ENCODE data around the gene BSDC1. TPM values are rescaled to one million over a fixed set of nuclear protein-coding genes. Genes with fewer than 3 reads are reported as not detected.

Gene BSDC1
- total and polyA plus RNA-seq, 2 of the 13 experiments (the other 11 are each of a cell fraction or from before 2014, with no cell fraction given): 40.3 to 64.2 TPM

- TF ChIP-seq CSRNP2 (CRISPR knock-in tag; conservative IDR thresholded peaks at IDR 0.05; ENCODE audit: low read depth): no peak
- no peak for TF ChIP-seq MYNN (CRISPR knock-in tag; IDR thresholded peaks at IDR 0.05; ENCODE audit: low read depth)
- no peak for TF ChIP-seq MAFF (IDR thresholded peaks at IDR 0.05; ENCODE audit: low read depth, low read length)
- TF ChIP-seq ZNF451 (CRISPR knock-in tag; IDR thresholded peaks at IDR 0.05): no peak
- no peak for TF ChIP-seq ZNF142 (CRISPR knock-in tag; IDR thresholded peaks at IDR 0.05)
- no peak for TF ChIP-seq HIC2 (CRISPR knock-in tag; IDR thresholded peaks at IDR 0.05; ENCODE audit: low read depth)
- TF ChIP-seq E2F2 (CRISPR knock-in tag; IDR thresholded peaks at IDR 0.05; ENCODE audit: borderline replicate concordance): no peak
- no peak for TF ChIP-seq HCFC1 (IDR thresholded peaks at IDR 0.05; ENCODE audit: low read depth, low read length)
- no peak for TF ChIP-seq MBD4 (IDR thresholded peaks at IDR 0.05; ENCODE audit: borderline replicate concordance, low read length)
- TF ChIP-seq TCF7L2 (IDR thresholded peaks at IDR 0.05; ENCODE audit: low read depth, low read length): no peak
These were observed 10.7 kb upstream of the BSDC1 start (continued) for GRCh38 chr1:32404946-32405345.

Data from HepG2 (cell line).